ENCODE results near the gene HOGA1. TPM values are rescaled to one million over a fixed set of nuclear protein-coding genes. Genes with fewer than 3 reads are reported as not detected.
A peak's percentile ranks its signal among the peaks of the same experiment; 100 is the strongest.

HOGA1 gene
- total and polyA plus RNA-seq, 9 donors = 0.05 to 0.80 (median 0.23) TPM; not detected in 2

DNA sequence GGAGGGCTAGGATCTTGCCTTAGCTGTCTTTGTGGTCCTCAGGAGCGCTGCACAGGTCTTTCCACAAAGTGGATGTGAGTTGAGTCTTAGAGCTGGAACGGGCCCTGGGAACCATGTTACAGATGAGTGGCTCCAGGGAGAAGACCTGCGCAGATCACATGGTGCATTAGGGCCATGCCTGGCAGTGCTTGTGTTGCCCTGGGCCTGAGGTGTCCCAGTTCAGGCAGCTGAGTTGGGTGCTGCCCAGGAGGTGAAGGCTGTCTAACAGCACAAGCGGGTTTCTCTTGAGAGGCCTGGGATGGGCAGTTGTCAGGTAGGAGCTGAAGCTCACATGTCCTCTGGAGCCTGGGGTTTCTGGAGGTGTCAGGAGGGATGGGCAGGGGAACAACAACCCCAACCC, 45.4 kb upstream of the HOGA1 start:
- DNase-seq = no peak
- H3K27ac ChIP-seq = no peak overlapping the region
- H3K4me3 ChIP-seq = no peak overlapping the region
- intact Hi-C loops (cut with DNase I) = no loop called here
- H3K4me1 ChIP-seq (ENCODE audit: insufficient read depth) = peaks cover 23% of the 10 kb centered on the region
- WGBS, 3 donors = 93 to 96% (median 94%) methylated on average over 4 of the region's 4 CpGs
- no peaks in the 10 kb centered on the region for H3K9me3 ChIP-seq
- H3K36me3 ChIP-seq = no peaks in the 10 kb centered on the region
- TF ChIP-seq POLR2A (IDR thresholded peaks at IDR 0.05) (no peak), EP300 (IDR thresholded peaks at IDR 0.05) (no peak)
- TF ChIP-seq, protein P1, sequence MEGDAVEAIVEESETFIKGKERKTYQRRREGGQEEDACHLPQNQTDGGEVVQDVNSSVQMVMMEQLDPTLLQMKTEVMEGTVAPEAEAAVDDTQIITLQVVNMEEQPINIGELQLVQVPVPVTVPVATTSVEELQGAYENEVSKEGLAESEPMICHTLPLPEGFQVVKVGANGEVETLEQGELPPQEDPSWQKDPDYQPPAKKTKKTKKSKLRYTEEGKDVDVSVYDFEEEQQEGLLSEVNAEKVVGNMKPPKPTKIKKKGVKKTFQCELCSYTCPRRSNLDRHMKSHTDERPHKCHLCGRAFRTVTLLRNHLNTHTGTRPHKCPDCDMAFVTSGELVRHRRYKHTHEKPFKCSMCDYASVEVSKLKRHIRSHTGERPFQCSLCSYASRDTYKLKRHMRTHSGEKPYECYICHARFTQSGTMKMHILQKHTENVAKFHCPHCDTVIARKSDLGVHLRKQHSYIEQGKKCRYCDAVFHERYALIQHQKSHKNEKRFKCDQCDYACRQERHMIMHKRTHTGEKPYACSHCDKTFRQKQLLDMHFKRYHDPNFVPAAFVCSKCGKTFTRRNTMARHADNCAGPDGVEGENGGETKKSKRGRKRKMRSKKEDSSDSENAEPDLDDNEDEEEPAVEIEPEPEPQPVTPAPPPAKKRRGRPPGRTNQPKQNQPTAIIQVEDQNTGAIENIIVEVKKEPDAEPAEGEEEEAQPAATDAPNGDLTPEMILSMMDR (IDR thresholded peaks at IDR 0.05) = no peak
- no peaks in the 10 kb centered on the region for H3K27me3 ChIP-seq

DNA sequence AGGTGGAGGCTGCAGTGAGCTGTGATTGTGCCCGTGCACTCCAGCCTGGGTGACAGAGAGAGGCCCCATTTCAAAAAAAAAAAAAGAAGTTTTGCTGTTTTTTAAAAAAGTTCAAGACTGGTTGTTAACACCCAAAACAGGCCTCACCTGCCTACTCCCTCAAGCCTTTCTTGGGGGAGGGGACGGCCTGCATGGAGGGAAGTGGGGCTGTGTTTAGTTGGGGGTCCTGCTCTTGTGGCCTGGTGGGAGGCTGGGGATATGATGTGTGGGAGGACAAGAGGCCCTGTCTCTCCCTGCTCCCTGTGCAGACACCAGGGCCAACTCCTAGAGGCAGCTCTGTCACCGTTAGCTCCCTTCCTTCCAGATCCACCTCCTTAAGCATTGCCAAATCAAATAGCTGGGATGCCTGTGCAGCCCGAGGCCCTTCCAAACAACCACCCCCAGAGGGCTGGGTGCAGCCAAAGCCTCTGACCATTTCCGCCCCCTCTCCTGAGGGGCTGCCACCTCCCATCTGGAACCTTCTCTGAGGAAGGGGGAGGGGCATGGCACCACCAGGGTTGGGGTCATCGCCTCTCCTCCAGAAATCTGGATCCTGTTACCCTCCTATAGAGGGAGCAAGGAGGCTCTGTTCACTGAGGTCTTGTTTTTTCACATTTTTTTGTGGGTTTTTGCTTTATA, 44.5 kb upstream of the HOGA1 start:
- H3K9me3 ChIP-seq = no peaks in the 10 kb centered on the region
- peaks cover 23% of the 10 kb centered on the region for H3K4me1 ChIP-seq (ENCODE audit: insufficient read depth)
- H3K27me3 ChIP-seq = no peaks in the 10 kb centered on the region
- no peaks in the 10 kb centered on the region for H3K36me3 ChIP-seq
- peak; percentile 58 to 74 (median 62) for DNase-seq
- TF ChIP-seq EP300 (IDR thresholded peaks at IDR 0.05) = no peak
- no peak for TF ChIP-seq POLR2A (IDR thresholded peaks at IDR 0.05)
- TF ChIP-seq, protein P1 (IDR thresholded peaks at IDR 0.05) = no peak
- 33 to 34% (median 34%) methylated on average over 6 of the region's 6 CpGs for WGBS, 3 donors
- H3K27ac ChIP-seq = peak overlapping the region in 1 of 2 donors; percentile 62
- H3K4me3 ChIP-seq = no peak overlapping the region
- intact Hi-C loops (cut with DNase I) = loop anchor here in 2 of 4 donors (5.0 to 10.0 kb wide), 2 partner anchors 37 to 45 kb away; partner anchors contain the start of genes MMS19 (in 1 of the 2) and UBTD1 (in 1 of the 2)

DNA sequence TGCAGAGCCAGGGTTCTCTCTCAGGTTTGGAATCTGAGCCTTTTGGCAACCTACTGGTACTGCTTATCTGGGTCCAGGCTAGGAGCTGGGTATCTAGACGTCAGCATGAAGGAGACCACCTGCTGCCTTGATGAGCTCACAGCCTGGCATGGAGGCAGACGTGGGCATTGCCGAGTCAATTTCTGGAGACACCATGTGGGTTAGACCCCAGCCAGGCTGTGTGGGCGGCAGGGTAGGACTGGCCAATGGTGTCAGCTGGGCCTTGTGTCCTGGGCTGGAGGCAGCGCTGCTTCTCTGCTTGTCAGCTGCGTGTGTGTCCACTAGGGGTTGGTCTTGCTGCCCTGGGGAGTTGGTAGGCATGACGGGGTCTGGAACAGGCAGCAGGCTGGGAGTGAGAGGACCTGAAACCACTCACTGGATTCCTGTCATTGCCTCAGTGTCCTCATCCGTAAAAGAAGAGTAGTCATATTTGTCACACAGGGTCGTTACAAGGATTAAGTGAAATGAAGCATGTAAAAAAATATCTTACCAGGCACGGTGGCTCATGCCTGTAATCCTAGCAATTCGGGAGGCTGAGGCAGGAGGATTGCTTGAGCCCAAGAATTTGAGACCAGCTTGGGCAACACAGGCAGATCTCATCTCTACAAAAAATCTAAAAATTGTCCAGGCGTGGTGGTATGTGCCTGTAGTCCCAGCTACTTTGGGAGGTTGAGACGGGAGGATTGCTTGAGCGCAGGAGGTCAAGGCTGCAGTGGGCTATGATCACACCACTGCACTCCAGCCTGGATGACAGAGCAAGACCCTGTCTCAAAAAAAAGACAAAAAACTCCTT, 43.3 kb upstream of the HOGA1 start:
- Histone ChIP-seq H3K27me3 (no peaks in the 10 kb centered on the region), H3K4me1 (ENCODE audit: insufficient read depth) (peaks cover 23% of the 10 kb centered on the region), H3K9me3 (no peaks in the 10 kb centered on the region), H3K36me3 (no peaks in the 10 kb centered on the region), H3K4me3 (no peak overlapping the region), H3K27ac (peak overlapping the region; percentile 22 to 62)
- intact Hi-C loops (cut with DNase I) = loop anchor here in 2 of 4 donors (5.0 to 10.0 kb wide), 2 partner anchors 39 to 46 kb away; partner anchors contain the start of genes MMS19 (in 1 of the 2) and UBTD1 (in 1 of the 2)
- WGBS, 3 donors = 65 to 75% (median 69%) methylated on average over 14 of the region's 14 CpGs
- DNase-seq = peak in 2 of 5 donors; percentile 45 to 46
- TF ChIP-seq POLR2A (IDR thresholded peaks at IDR 0.05) (no peak), EP300 (IDR thresholded peaks at IDR 0.05) (no peak)
- TF ChIP-seq, protein P1 (IDR thresholded peaks at IDR 0.05) = no peak

DNA sequence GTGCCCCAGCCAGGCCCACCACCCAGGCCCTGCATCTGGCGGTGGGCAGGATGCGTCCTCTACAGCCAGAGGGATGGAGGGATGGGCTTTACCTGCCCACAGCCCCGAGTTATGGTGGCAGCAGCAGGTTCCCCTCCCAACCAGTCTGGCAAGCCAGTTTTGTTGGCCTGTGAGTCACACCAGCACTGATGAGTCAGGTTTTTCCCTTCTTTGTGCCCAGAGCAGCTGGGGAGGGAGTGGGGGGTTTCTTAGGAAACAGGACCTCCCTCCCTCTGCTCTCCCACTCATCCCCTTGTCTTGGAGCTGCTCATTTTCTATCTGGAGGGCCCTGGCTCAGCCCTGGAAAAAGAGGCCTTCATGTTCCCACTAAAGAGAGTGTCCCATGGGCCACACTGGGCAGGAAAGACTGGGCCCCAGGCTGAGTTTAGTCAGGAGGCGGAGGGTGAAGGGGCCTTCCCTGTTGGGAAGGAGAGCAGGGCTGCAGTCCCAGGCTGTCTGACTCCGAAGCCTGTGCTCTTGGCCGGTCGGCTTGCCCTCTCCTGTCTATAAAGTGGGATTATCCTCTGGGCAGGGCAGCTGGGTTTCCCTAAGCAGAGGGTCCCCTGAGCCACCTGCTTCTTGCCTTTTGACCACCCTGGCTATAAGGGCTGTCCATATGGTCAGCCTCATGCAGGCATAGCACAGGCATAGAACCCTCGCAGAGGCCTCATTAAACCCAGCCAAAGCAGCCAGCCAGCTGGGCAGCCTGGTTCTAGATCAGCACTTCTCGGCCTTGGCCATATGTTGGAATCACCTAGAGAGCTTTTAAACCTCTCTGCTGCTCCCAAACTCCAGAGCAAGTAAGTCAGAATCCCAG, 41.8 kb upstream of the HOGA1 start:
- Histone ChIP-seq H3K4me3 (no peak overlapping the region), H3K27ac (peak overlapping the region; percentile 75 to 79), H3K27me3 (no peaks in the 10 kb centered on the region), H3K4me1 (ENCODE audit: insufficient read depth) (peaks cover 23% of the 10 kb centered on the region), H3K36me3 (no peaks in the 10 kb centered on the region), H3K9me3 (no peaks in the 10 kb centered on the region)
- intact Hi-C loops (cut with DNase I) = loop anchor here in 3 of 4 donors (2.0 to 10.0 kb wide), 3 partner anchors 40 to 48 kb away; partner anchors contain the start of genes MMS19 (in 2 of the 3) and UBTD1 (in 2 of the 3)
- WGBS, 3 donors = 32 to 55% (median 54%) methylated on average over 9 of the region's 9 CpGs
- TF ChIP-seq, protein P1 (IDR thresholded peaks at IDR 0.05) = no peak
- no peak for TF ChIP-seq EP300 (IDR thresholded peaks at IDR 0.05)
- TF ChIP-seq POLR2A (IDR thresholded peaks at IDR 0.05) = no peak
- peak; percentile 78 to 90 (median 80) for DNase-seq

All from ovary (tissue), 9 donors.